HuH-7.5 (cell line): ENCODE measurements around the gene SLC16A11.
"Not testable (repeated sequence)": the region's sequence is repeated elsewhere in the genome, so short reads cannot be mapped to it uniquely, and the experiment has no call there.

Source experiments
- DNase-seq: peaks from one replicate; pipeline ENCODE4 v3.0.0; 2011; ENCODE audit warnings: low spot score

Gene SLC16A11

GRCh38 chr17:7058831-7059447 is 15.0 kb upstream of the SLC16A11 start:
- DNase-seq: no peak

- no peak for DNase-seq
These were observed 12.5 kb upstream of the SLC16A11 start for GRCh38 chr17:7056386-7056785.

- not testable (repeated sequence) for DNase-seq
These were observed 6.7 kb upstream of the SLC16A11 start for GRCh38 chr17:7050583-7050982.

GRCh38 chr17:7048968-7049367 is 5.1 kb upstream of the SLC16A11 start:
- DNase-seq: no peak

GRCh38 chr17:7047566-7047965 is 3.7 kb upstream of the SLC16A11 start:
- DNase-seq: no peak

GRCh38 chr17:7046725-7047397 is 3.0 kb upstream of the SLC16A11 start:
- not testable (repeated sequence) for DNase-seq

GRCh38 chr17:7046127-7046724 is 2.3 kb upstream of the SLC16A11 start:
- no peak for DNase-seq

- DNase-seq: no peak
These were observed 1.7 kb upstream of the SLC16A11 start for GRCh38 chr17:7045492-7046126.

GRCh38 chr17:7043182-7043496 is 753 bp downstream of the SLC16A11 start:
- no peak for DNase-seq

- no peak for DNase-seq
These were observed 1.3 kb downstream of the SLC16A11 start for GRCh38 chr17:7042501-7043181.

- no peak for DNase-seq
These were observed 2.0 kb downstream of the SLC16A11 start for GRCh38 chr17:7041607-7042500.

GRCh38 chr17:7039832-7040231 is 4.1 kb downstream of the SLC16A11 start:
- DNase-seq: no peak

- no peak for DNase-seq
These were observed 5.6 kb downstream of the SLC16A11 start for GRCh38 chr17:7038025-7038862.

- DNase-seq: peak; percentile 98
These were observed 8.1 kb downstream of the SLC16A11 start, which contains the start of gene SLC16A13 for GRCh38 chr17:7035591-7036368. TSS of gene SLC16A13 (plus strand) at chr17:7036015. CDS start at chr17:7036383, 368 bp downstream.

- no peak for DNase-seq
These were observed 8.8 kb downstream of the SLC16A11 start for GRCh38 chr17:7034955-7035590.

- DNase-seq: no peak
These were observed 14.2 kb downstream of the SLC16A11 start for GRCh38 chr17:7029659-7030058.

- no peak for DNase-seq
These were observed 14.8 kb downstream of the SLC16A11 start for GRCh38 chr17:7029096-7029495.

GRCh38 chr17:7027335-7027734 is 16.6 kb downstream of the SLC16A11 start:
- DNase-seq: no peak

- no peak for DNase-seq
These were observed 17.3 kb downstream of the SLC16A11 start for GRCh38 chr17:7026471-7027115.
